Right lung (tissue), 5 donors: ENCODE data around the gene CFAP20. TPM values are rescaled to one million over a fixed set of nuclear protein-coding genes. Genes with fewer than 3 reads are reported as not detected.

Source experiments
- DNase-seq, 2 donors: peaks; one replicate each; pipeline ENCODE4 v3.0.0-alpha.2; 2013
- polyA plus RNA-seq, 5 donors: library from polyadenylated mRNA; unstranded; fragments of 120-200 nt; gene quantifications; one replicate each; pipeline versions ENCODE4 v1.2.1 to v1.2.3, GENCODE V29; 2013; ENCODE audit warnings: inconsistent platforms in 1 of 5, low replicate concordance in 1 of 5; ENCODE audit not compliant: insufficient read length in 5 of 5, insufficient read depth in 1 of 5

Gene CFAP20
- polyA plus RNA-seq, 5 donors, result 73.4 to 88.9 (median 77.0) TPM

- no peak for DNase-seq
Observed at GRCh38 chr16:58126451-58126961, 2.7 kb downstream of the CFAP20 start.

GRCh38 chr16:58125781-58126335, 3.3 kb downstream of the CFAP20 start:
- no peak for DNase-seq

- DNase-seq, result no peak
Observed at GRCh38 chr16:58125041-58125440, 4.1 kb downstream of the CFAP20 start.

- DNase-seq, result no peak
Observed at GRCh38 chr16:58124601-58124915, 4.6 kb downstream of the CFAP20 start.

GRCh38 chr16:58123896-58124600, 5.1 kb downstream of the CFAP20 start:
- DNase-seq, result no peak

GRCh38 chr16:58121132-58121531, 8.0 kb downstream of the CFAP20 start:
- DNase-seq, result no peak

GRCh38 chr16:58120234-58120633, 8.9 kb downstream of the CFAP20 start:
- DNase-seq, result no peak

GRCh38 chr16:58119509-58119845, 9.7 kb downstream of the CFAP20 start:
- no peak for DNase-seq

- no peak for DNase-seq
Observed at GRCh38 chr16:58118801-58119508, 10.2 kb downstream of the CFAP20 start.

GRCh38 chr16:58116529-58116928, 12.7 kb downstream of the CFAP20 start:
- no peak for DNase-seq

GRCh38 chr16:58116081-58116480, 13.1 kb downstream of the CFAP20 start:
- DNase-seq, result no peak

- DNase-seq, result no peak
Observed at GRCh38 chr16:58114827-58115825, 14.1 kb downstream of the CFAP20 start.

- DNase-seq, result no peak
Observed at GRCh38 chr16:58111302-58111627, 17.9 kb downstream of the CFAP20 start.

GRCh38 chr16:58110571-58111301, 18.4 kb downstream of the CFAP20 start:
- no peak for DNase-seq

- DNase-seq, result no peak
Observed at GRCh38 chr16:58109881-58110280, 19.3 kb downstream of the CFAP20 start.

- no peak for DNase-seq
Observed at GRCh38 chr16:58109330-58109729, 19.9 kb downstream of the CFAP20 start.

- DNase-seq, result no peak
Observed at GRCh38 chr16:58107709-58108108, 21.5 kb downstream of the CFAP20 start.

GRCh38 chr16:58107228-58107627, 22.0 kb downstream of the CFAP20 start:
- DNase-seq, result no peak

GRCh38 chr16:58105631-58106030, 23.6 kb downstream of the CFAP20 start:
- DNase-seq, result no peak

- DNase-seq, result no peak
Observed at GRCh38 chr16:58102665-58103392, 26.4 kb downstream of the CFAP20 start.

GRCh38 chr16:58099956-58100300, 29.3 kb downstream of the CFAP20 start:
- no peak for DNase-seq
